Measurements from ENCODE around the gene OR5AS1. TPM values are rescaled to one million over a fixed set of nuclear protein-coding genes. Genes with fewer than 3 reads are reported as not detected.
"Not testable (repeated sequence)": the region's sequence is repeated elsewhere in the genome, so short reads cannot be mapped to it uniquely, and the experiment has no call there.

Gene OR5AS1
- total RNA-seq, 1 experiment from 2014 or later = not detected

- TF ChIP-seq, protein P1, sequence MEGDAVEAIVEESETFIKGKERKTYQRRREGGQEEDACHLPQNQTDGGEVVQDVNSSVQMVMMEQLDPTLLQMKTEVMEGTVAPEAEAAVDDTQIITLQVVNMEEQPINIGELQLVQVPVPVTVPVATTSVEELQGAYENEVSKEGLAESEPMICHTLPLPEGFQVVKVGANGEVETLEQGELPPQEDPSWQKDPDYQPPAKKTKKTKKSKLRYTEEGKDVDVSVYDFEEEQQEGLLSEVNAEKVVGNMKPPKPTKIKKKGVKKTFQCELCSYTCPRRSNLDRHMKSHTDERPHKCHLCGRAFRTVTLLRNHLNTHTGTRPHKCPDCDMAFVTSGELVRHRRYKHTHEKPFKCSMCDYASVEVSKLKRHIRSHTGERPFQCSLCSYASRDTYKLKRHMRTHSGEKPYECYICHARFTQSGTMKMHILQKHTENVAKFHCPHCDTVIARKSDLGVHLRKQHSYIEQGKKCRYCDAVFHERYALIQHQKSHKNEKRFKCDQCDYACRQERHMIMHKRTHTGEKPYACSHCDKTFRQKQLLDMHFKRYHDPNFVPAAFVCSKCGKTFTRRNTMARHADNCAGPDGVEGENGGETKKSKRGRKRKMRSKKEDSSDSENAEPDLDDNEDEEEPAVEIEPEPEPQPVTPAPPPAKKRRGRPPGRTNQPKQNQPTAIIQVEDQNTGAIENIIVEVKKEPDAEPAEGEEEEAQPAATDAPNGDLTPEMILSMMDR (IDR thresholded peaks at IDR 0.05) = no peak
- TF ChIP-seq, protein P2, sequence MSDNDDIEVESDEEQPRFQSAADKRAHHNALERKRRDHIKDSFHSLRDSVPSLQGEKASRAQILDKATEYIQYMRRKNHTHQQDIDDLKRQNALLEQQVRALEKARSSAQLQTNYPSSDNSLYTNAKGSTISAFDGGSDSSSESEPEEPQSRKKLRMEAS (CRISPR knock-in tag; IDR thresholded peaks at IDR 0.05) = no peak
- no peak for TF ChIP-seq ZNF671 (CRISPR knock-in tag; IDR thresholded peaks at IDR 0.05)
Observed at GRCh38 chr11:56049487-56049886, 22.0 kb downstream of the OR5AS1 start (continued).

GRCh38 chr11:56056366-56056765 is 28.9 kb downstream of the OR5AS1 start:
- DNase-seq (ENCODE audit: low spot score); H3K27ac Mint-ChIP-seq; ATAC-seq; CTCF ChIA-PET; POLR2A ChIA-PET: not testable (repeated sequence)
- peaks cover 53% of the 10 kb centered on the region for H3K4me1 Mint-ChIP-seq
- peaks cover 12% of the 10 kb centered on the region for H3K36me3 Mint-ChIP-seq
- peaks cover 22% of the 10 kb centered on the region for H3K9me3 Mint-ChIP-seq
- peaks cover 12% of the 10 kb centered on the region for H3K27me3 Mint-ChIP-seq (ENCODE audit: low read depth)
- H3K4me3 Mint-ChIP-seq = peak overlapping the region; percentile 8; the same call in 1 of the 2 replicates

GRCh38 chr11:56057661-56058237 is 30.3 kb downstream of the OR5AS1 start:
- POLR2A ChIA-PET, H3K36me3 Mint-ChIP-seq, CTCF ChIA-PET, ATAC-seq: not testable (repeated sequence)
- peak overlapping the region; percentile 22 for H3K4me3 Mint-ChIP-seq
- peak; percentile 10 for DNase-seq (ENCODE audit: low spot score)
- peaks cover 10% of the 10 kb centered on the region for H3K9me3 Mint-ChIP-seq
- peaks cover 12% of the 10 kb centered on the region for H3K27me3 Mint-ChIP-seq (ENCODE audit: low read depth)
- TF ChIP-seq, protein P2 (CRISPR knock-in tag; IDR thresholded peaks at IDR 0.05) = 0 out of 2 replicates have a peak, but pooled peaks have one; percentile 33
- 0 out of 2 replicates have a peak, but pooled peaks have one; percentile 31 for TF ChIP-seq FOXK1 (CRISPR knock-in tag; IDR thresholded peaks at IDR 0.05)
- TF ChIP-seq, protein P3, sequence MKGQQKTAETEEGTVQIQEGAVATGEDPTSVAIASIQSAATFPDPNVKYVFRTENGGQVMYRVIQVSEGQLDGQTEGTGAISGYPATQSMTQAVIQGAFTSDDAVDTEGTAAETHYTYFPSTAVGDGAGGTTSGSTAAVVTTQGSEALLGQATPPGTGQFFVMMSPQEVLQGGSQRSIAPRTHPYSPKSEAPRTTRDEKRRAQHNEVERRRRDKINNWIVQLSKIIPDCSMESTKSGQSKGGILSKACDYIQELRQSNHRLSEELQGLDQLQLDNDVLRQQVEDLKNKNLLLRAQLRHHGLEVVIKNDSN (CRISPR knock-in tag; IDR thresholded peaks at IDR 0.05) = peak; percentile 40; the same call in 1 of the 2 replicates
- 0 out of 2 replicates have a peak, but pooled peaks have one; percentile 45 for TF ChIP-seq ZNF532 (CRISPR knock-in tag; IDR thresholded peaks at IDR 0.05; ENCODE audit: borderline replicate concordance)
- peaks cover 55% of the 10 kb centered on the region for H3K4me1 Mint-ChIP-seq
- H3K27ac Mint-ChIP-seq = peak overlapping the region; percentile 96

- H3K9me3 Mint-ChIP-seq; ATAC-seq; DNase-seq (ENCODE audit: low spot score); POLR2A ChIA-PET; H3K36me3 Mint-ChIP-seq; CTCF ChIA-PET: not testable (repeated sequence)
- Mint-ChIP-seq H3K27ac (peak overlapping the region; percentile 96), H3K4me3 (peak overlapping the region; percentile 15; the same call in 1 of the 2 replicates), H3K27me3 (ENCODE audit: low read depth) (peaks cover 12% of the 10 kb centered on the region), H3K4me1 (peaks cover 55% of the 10 kb centered on the region)
Observed at GRCh38 chr11:56058260-56058780, 30.9 kb downstream of the OR5AS1 start.

DNA sequence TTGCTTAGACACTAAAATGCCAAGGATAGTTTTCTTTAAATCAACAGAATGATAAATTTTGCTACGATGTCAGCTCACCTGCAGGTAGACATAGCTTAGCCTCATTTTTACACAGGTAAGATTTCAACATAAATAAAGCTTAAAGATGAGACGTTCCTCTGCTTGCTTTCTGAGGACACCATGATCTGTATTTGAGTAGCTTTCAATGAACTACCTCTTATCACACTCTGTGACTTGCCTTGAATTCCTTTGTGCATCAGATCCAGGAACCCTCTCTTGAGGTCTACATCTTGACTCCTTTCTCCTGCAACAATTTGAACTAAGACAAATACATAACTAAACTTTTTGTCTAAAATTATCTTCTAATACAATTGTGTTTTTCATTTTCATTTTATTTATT is 39.5 kb downstream of the OR5AS1 start:
- TF ChIP-seq ARID4B (CRISPR knock-in tag; IDR thresholded peaks at IDR 0.05; ENCODE audit: borderline replicate concordance) (no peak), NR3C1 (CRISPR knock-in tag; conservative IDR thresholded peaks at IDR 0.05; ENCODE audit: low read depth) (no peak), E2F1 (CRISPR knock-in tag; IDR thresholded peaks at IDR 0.05) (no peak), GABPB1 (CRISPR knock-in tag; IDR thresholded peaks at IDR 0.05) (no peak), SOX15 (CRISPR knock-in tag; IDR thresholded peaks at IDR 0.05) (no peak), ZNF416 (CRISPR knock-in tag; IDR thresholded peaks at IDR 0.05) (no peak)
- H3K36me3 Mint-ChIP-seq = 0 out of 2 replicates have a peak, but pooled peaks cover 3% of the 10 kb centered on the region
- POLR2A ChIA-PET = no interaction called here

More for the DNA sequence above, 39.5 kb downstream of the OR5AS1 start:
- Mint-ChIP-seq H3K9me3 (peaks cover 18% of the 10 kb centered on the region), H3K4me3 (no peak overlapping the region), H3K27ac (no peak overlapping the region), H3K4me1 (no peaks in the 10 kb centered on the region), H3K27me3 (ENCODE audit: low read depth) (no peaks in the 10 kb centered on the region)
- DNase-seq (ENCODE audit: low spot score) = no peak
- ATAC-seq = no peak
- CTCF ChIA-PET = no interaction called here

Data from WTC11 (cell line).